Right hindlimb (tissue), 1 donor: ENCODE measurements around the gene C19orf85.
"Not testable (repeated sequence)": the region's sequence is repeated elsewhere in the genome, so short reads cannot be mapped to it uniquely, and the experiment has no call there.

Source experiments
- DNase-seq: peaks from one replicate; pipeline ENCODE4 v3.0.0-alpha.2; 2018

Gene C19orf85

DNA sequence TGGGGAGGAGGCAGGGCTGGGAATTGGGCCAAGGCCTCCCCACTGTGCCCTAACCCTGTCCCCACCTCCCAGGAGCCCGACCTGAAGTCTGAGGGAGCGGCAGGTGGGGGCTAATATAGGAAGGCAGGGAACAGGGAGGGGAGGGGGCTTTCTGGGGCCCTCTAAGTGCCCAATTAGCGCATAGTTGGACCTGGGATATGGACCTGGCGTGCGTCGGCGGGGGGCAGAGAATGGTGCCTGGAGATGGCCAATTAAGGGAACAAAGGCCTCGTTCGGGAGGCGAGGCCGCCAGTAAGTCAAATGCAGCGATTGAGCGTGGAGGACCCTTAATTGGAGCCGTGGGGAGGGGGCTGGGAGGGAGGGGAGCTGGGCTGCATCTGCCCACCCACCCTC lies at the start of gene C19orf85:
Gene C19orf85, minus strand, starts transcription at position 90 of the 393 bp plus-strand sequence. CDS start 197 bp downstream, outside the sequence.
- DNase-seq, result no peak

DNA sequence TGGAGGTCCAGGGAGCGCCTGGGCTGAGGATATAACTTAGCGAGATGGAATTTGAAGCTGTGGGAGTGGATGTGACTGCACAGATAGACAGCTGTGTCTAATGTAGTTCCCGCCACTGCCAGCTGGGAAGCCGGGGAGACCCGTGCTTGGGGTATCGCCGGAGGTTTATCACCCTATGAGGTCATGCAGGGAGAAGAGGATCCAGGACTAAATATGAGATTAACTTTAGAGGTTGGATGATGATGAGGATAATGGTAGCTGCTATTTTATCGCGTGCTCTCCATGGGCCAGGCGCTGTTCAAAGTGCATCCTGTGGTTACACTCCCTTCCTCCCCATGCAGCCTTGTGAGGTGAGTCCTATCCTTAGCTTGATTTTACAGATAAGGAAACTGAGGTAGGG lies 43.6 kb upstream of the C19orf85 start:
- DNase-seq, result no peak

DNA sequence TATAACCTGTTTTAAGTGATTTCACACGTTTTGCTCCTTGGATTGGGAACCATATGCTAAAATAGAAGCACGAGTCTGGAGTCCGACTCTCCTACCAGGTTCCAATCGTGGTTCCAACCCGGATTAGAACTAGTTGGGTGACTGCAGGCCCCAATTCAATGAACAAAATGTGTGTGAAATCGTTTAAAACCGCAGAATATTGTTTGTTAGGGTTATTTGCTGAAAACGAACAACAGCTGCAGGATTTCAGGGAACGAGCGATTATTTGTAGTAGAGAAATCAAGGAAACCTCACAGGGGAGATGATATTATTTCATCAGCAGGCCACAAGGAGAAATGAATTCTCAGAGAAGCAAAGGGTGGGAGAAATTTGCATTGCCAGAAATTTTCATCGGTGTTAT lies 40.4 kb upstream of the C19orf85 start:
- no peak for DNase-seq

DNA sequence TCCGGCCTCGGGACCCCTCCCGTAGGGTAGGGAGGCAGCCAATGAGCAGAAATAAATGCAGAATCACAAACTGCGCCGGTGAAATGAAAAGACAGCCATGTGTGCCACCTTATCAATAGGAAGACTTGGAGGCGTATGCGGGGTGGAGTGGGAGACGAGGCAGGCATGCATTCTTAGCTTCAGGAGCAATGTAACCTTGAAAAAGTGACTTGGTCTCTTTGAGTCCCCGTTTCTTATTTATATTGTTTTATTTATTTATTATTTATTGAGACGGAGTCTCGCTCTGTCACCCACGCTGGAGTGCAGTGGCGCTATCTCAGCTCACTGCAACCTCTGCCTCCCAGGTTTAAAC lies 39.7 kb upstream of the C19orf85 start:
- no peak for DNase-seq

DNA sequence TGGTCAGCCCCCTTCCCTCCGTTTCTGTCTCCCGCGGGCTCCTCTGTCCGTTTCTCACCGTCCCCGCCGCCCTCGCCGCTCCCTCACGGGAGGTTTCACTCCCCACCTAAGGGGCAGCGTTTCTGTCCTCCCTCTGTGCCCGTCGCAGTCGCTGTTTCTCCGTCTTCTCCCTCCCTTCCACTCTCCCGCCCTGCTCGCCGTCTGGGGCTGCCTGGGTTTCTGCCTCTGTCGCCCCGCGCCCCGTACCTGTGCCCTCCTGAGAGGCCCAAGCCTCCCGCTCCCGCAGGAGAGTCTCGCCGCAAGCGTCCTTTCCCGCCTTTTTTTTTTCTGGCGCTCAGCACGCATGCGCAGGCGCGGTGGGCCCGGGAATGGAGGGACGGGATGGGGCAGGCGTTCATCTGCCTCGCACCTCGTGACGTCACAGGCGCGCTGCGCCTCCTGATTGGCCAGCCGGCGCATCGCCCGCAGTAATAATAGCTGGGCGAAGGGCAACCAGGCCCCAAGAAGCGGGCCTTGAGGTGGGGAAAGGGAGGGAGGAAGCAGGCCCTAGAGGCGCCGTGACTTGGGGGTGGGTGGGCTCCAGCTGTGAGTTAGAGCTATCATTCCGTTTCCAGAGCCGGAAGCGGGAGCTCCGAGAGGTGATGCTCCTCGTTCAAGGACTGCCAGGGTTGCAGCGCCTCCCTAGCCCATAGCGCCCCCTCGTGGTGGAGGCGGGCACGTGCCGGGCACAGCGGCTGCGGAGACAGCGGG lies 39.1 kb upstream of the C19orf85 start:
- DNase-seq, result peak; percentile 94

DNA sequence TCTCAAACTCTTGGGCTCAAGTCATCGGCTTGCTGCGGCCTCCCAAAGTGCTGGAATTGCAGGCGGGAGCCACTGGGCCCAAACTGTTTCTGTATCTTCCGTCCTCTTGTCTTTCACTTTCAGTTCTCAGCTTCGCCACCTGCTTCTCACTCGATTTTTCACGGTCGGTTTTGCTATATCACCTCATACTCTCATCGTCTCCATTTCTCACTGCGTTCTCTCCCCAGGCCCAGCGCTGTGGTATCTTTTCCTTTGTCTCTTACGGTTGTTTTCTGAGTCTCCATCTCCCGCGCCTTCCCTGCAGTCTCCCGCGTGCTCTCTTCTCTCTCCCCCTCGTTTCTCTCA lies 38.6 kb upstream of the C19orf85 start:
- no peak for DNase-seq

DNA sequence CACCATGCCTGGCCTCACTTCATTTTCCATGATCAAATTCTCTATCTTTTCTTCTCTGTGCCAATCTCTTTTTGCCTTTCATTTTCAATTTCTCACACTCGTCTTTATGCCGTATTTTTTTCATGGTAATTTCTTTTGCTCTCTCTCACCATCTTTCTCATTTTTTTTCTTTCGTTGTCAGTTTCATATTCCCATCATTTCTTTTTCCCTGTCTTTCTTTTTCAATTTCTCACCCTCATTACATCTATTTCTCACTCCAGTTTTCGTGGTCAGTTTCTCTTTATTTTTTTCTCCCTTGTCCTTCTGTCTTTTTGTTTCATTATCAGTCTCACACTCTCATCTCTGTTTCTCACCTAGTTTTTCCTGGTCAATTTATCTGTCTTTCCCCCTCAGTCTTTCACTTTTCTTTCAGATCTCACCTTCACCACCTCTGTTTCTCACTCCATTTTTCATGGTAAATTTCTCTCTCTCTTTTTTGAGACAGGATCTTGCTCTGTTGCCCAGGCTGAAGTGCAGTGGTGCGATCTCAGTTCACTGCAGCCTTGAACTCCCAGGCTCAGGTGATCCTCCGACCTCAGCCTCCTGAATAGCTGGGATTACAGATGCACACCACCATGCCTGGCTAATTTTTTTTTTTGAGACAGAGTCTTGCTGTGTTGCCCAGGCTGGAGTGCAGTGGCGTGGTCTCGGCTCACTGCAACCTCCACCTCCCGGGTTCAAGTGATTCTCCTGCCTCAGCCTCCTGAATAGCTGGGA lies 37.8 kb upstream of the C19orf85 start:
- no peak for DNase-seq

DNA sequence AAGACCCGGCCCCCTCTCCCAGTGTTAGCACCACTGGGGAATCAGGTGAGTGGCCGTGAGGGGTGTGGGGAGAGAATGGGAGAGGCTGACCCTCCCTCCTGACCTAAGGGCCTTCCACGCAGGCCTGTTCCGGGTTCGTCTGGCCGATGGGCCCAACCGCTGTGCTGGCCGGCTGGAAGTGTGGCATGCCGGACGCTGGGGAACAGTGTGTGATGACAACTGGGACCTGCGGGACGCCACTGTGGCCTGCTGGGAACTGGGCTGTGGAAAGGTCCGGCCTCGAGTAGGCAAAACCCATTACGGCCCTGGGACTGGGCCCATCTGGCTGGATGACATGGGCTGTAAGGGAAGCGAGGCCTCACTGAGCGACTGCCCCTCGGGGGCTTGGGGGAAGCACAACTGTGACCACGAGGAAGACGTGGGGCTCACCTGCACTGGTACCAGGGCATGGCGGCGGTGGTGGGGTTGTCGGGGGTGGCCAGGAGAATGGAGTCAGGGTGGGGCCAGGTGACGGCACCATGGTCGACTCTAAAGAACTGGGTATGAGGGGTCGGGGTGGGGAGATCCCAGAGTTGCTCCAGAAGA lies 35.9 kb upstream of the C19orf85 start:
- DNase-seq, result no peak

DNA sequence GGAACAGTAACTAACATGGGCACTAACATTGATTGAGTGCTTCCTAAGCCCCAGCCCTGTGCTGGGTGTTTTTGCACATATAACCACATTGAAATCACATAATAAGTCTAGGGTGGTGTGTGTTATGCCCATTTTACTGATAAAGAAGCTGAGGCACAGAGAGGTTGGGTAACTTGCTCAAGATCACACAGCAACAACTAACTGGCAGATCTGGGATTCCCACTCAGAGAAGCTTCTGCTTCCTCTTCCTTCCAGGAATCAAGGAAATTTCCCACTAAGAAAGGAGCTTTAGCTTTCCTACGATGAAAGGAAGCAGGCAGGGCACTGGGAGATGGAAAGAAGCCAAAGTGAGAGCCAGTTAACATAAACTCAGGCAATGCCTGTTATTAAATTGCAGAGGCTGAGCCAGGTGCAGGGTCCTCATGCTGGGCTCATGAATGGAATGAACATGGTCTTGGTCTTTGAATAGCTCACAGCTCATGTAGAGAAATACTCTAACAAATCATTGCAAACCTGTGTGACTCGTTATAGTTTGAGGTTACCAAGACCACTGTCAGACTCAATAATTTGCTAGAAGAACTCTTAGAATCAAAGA lies 33.8 kb upstream of the C19orf85 start:
- DNase-seq, result no peak

DNA sequence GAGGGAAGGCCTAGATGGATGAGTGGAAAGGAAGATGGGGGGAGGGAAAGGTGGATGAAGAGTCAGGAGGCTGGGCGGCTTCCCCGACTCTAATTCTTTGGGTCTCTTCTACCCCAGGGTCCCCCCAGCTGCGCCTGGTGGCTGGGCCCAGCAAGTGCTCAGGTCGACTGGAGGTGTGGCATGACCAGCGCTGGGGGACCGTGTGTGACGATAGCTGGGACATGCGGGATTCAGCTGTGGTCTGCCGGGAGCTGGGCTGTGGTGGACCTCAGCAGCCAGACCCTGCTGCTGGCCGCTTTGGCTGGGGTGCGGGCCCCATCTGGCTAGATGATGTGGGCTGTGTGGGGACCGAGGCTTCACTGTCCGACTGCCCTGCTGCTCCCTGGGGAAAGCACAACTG lies 33.2 kb upstream of the C19orf85 start:
- DNase-seq, result no peak

DNA sequence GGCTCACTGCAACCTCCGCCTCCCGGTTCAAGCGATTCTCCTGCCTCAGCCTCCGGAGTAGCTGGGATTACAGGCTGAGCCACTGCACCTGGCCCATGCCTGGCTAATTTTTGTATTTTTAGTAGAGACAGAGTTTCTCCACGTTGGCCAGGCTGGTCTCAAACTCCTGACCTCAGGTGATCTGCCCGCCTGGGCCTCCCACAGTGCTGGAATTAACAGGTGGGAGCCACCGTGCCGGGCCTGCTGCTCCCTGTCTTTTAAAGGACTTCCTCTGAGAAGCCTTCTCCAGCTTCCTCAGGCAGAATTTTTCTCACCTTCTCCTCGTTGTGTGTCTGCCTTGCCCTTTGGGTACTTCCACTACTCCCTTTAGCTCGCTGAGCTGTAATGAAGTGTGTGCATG lies 32.3 kb upstream of the C19orf85 start:
- not testable (repeated sequence) for DNase-seq

DNA sequence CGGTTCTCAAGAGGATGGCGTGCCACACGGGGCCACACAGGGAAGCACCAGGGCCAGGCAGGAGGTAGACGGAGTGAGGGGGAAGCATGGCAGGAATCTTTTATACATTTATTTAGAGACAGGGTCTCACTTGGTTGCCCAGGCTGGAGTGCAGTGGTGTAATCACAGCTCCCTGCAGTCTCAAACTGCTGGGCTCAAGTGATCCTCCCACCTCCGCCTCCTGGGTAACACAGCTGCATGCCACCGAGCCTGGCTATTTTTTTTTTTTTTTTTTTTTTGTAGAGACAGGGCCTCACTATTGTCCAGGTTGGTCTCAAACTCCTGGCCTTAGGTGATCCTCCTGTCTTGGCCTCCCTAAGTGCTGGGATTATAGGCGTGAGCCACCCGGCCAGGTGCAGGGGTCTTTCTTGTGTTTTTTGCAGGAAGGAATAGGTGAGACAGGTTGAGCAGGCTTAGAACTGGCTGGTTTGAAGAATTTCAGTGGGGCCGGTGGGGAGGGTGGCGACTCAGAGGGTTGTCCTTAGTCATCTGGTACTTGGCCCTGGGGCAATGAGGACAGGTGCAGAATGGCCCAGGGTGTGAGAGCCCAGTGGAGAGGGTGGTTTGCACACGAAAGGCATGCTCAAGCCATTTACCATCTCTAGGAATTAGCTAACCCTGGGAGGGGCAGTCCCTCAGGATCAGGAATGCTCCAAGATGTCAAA lies 31.2 kb upstream of the C19orf85 start:
- DNase-seq, result peak; percentile 18

DNA sequence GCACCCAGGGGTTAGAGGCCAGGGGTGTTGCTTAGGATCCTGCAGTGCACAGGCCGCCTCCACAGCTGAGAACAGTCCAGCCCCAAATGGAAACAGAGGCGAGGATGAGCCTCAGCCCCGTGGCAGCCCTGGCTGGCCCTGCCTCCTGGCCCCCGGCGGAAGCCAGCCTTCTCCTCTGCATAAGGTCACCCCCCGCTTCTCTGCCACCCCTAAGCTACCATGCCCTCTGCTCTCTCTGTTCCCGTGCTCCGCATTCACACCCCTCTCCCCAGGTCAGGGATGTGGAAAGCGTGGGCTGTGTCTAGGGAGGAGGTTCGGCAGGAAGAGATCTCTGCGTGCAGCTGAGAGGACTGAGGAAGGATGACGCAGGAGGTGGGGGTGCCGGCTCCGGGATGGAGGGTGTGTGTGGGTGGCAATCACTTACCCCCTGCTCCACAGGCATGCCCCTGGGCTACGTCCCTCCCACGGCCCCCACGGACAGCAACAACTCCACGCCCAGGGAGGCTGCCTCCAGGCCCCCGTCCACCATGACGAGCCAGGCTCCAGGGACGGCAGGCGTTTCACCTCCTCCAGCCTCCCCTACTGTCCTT lies 29.7 kb upstream of the C19orf85 start:
- no peak for DNase-seq

DNA sequence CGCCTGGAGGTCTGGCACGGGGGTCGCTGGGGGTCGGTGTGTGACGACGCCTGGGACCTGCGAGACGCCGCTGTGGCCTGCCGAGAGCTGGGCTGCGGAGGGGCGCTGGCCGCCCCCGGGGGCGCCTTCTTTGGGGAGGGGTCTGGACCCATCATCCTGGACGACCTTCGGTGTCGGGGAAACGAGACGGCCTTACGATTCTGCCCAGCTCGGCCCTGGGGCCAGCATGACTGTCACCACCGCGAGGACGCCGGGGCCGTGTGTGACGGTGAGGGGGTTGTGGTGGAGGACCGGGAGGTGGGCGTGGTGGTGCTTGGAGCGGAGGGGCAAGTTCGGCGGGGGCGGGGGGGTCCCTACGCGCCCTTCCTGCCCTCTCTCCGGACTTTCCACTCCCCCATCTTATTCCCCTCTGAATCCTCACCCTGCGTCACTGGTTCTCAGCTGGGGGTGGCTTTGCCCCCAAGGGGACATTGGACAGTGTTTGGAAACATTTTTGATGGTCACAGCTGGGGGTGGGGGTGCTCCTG lies 29.2 kb upstream of the C19orf85 start:
- no peak for DNase-seq

DNA sequence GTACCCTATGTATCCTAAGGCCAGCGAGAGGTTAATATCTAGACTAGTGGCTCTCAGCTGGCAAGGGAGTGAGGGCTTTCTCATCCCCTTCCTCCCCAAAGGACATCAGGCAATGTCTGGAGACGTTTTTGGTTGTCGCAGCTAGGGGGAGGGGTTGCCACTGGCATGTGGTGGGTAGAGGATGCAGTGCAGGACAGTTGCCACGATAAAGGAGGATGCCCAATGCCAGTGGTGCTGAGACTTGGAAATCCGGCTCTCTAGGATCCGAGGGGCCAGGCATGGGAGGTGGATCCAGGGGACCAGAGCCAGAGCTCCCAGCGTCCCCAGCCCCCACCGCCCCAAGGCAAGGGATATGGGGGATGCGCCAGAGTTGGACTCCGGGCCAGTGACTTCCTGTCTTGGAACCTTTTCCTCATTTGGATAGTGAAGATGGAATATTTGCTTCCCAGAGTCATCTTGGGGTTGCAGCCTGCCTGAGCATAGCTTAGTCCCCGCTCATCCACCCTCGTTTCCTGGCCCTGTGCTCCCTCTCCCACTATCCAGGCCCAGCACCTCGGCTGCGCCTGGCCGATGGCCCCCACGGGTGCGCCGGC lies 28.6 kb upstream of the C19orf85 start:
- DNase-seq, result peak; percentile 81

DNA sequence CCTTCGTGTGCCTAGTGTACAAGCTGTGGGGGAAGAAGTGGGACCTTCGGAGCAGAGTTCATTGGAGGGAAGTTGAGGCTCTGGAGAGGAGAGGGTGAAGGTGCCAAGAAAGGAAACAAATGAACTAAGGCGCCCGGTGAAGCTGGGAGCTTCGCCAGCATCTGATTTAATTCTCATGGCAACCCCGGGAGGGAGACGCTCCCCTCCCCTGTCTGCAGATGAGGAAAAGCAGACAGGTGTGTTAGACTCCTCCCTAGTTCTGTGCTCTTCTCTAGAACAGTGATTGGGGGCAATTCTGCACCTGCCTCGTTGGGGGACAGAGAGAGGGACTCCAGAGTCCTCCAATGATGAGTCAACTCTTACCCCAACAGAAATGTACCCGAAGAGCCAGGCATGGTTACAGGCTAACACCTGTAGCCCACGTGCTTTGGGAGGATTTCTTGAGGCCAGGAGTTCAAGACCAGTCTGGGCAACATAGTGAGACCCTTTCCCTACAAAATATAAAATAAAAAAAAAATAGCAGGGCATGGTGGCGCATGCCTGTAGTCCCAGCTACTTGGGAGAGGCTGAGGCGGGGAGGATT lies 27.9 kb upstream of the C19orf85 start:
- DNase-seq, result no peak

DNA sequence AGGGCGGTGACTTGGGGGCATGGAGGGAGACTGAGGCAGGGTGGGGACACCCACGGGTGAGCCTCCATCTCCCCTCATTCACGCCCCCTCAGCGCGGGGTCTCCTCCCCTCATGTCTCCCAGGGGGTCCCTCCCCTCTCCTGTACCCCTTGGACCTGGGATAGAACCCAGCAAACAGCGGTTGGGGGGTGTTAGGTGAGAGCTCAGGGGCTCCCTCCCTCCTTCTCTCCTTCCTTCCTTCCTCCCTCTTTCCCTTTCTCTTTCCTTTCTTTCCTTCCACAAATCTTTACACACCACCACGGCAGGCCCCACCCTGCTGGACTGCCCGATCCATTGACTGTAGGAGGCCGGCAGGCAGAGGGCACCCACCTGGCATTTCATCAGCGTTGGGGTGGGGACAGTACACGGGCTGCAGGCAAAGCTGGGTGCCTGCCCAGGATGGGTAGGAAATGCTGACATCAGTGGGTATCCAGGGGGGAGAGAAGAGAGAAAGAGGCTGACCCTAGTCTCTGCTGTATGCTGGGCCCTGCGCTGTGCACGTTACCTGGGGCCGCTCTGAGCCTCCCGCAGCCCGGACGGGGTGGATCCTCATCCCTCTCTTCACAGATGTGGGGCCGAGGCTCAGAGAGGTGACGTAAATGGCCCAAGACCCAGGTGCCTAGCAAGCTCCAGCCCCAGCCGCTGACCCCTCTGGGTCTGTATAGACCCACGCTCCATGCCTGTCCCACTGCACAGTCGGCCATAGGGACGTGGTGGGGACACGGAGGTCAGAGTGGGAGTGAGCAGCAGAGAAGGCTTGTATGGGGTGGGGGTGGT lies 27.2 kb upstream of the C19orf85 start:
- no peak for DNase-seq

DNA sequence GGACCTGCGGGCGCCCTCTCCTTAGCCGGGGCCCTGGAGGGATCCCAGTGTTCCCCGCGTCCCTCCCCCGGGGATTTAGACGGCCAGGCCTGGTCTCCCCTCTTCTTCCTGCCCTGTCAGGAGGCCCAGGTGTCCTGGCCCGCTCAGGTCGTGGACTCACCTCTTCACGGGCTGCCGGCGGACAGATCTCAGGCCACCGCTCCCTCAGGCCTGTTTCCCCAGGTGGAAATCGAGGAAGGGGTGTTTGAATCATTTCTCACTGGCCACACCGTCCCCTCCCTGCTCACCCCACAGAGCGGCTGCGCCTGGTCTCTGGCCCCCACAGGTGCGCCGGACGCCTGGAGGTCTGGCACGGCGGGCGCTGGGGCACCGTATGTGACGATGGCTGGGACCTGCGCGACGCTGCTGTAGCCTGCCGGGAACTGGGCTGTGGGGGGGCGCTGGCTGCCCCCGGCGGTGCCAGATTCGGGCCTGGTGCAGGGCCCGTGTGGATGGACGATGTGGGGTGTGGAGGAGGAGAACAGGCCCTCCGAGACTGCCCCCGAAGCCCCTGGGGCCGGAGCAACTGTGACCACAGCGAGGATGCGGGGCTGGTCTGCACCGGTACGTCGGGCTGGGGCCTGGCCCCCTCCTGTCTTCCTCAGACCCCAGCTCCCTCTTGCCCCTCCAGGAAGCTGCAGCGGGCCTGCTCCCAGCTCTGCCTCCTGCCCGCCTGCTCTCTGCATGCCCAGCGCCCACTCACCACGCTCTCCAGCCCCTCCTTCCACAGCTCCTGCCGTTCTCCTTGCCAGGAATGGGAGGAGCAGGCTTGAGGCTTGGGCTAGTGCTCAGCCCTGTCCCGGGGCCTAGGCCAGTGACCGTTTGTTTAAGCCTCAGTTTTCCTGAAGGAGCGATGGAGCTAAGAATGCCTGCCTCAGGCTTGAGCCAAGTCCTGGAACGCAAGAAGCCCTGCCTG lies 26.2 kb upstream of the C19orf85 start:
- DNase-seq, result no peak

DNA sequence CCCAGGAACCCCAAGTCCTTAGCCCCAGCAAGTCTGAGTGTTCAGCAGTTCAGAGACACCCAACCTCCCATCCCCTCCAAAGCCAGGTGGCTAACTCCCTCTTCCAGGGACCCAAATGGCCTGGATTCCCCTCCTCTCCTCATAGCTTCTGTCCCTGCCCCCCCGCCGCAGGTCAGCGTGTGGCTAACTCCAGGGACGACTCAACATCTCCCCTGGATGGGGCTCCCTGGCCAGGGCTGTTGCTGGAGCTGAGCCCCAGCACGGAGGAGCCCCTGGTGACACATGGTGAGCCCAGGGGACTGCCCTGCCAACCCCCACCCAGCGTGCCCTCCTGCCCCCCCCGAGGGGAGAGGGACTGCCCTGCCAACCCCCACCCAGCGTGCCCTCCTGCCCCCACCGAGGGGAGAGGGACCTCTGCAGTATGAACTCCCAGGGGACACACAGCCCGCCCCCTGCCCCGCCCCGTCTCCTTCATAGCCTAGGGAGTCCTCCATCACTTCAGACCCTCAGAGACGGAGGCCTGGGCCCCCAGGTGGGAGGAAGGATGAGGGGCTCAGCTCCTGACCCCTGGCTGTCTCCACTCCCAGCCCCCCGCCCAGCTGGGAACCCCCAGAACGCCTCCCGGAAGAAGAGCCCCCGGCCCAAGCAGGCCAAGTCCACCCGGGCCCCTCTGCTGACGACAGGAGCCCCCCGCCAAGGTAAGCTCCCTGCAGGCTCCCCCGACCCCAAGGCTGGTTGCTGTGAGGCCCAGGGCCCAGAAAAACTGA lies 25.3 kb upstream of the C19orf85 start:
- DNase-seq, result no peak
